Measurements from ENCODE around the gene PVR. TPM values are rescaled to one million over a fixed set of nuclear protein-coding genes. Genes with fewer than 3 reads are reported as not detected.

The PVR gene, protein sequence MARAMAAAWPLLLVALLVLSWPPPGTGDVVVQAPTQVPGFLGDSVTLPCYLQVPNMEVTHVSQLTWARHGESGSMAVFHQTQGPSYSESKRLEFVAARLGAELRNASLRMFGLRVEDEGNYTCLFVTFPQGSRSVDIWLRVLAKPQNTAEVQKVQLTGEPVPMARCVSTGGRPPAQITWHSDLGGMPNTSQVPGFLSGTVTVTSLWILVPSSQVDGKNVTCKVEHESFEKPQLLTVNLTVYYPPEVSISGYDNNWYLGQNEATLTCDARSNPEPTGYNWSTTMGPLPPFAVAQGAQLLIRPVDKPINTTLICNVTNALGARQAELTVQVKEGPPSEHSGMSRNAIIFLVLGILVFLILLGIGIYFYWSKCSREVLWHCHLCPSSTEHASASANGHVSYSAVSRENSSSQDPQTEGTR
- total RNA-seq: 1 to 10 TPM; 1.9 TPM

- Mint-ChIP-seq H3K4me3 (peak within 1 kb of the TSS; percentile 77), H3K9me3 (no peaks in the 10 kb centered on the region), H3K36me3 (ENCODE audit: low read depth) (no peaks in the 10 kb centered on the region), H3K27ac (no peak within 1 kb of the TSS), H3K27me3 (peaks cover 15% of the 10 kb centered on the region), H3K4me1 (no peaks in the 10 kb centered on the region)
- DNase-seq: no peak
- ChIA-PET CTCF (interaction anchor here (0.8 to 1.3 kb wide), 3 partner anchors 11 to 16 kb away, joined by 3 to 4 read pairs (median 3); no protein-coding TSS in a partner anchor), POLR2A (interaction anchor here (0.6 kb wide), 1 partner anchor 1124 kb away, joined by 4 read pairs; no protein-coding TSS in a partner anchor)
Measured at GRCh38 chr19:44643605-44644401, at the start of gene PVR. PVR (plus strand) TSS chr19:44643910; CDS start chr19:44644097, 187 bp downstream.

DNA sequence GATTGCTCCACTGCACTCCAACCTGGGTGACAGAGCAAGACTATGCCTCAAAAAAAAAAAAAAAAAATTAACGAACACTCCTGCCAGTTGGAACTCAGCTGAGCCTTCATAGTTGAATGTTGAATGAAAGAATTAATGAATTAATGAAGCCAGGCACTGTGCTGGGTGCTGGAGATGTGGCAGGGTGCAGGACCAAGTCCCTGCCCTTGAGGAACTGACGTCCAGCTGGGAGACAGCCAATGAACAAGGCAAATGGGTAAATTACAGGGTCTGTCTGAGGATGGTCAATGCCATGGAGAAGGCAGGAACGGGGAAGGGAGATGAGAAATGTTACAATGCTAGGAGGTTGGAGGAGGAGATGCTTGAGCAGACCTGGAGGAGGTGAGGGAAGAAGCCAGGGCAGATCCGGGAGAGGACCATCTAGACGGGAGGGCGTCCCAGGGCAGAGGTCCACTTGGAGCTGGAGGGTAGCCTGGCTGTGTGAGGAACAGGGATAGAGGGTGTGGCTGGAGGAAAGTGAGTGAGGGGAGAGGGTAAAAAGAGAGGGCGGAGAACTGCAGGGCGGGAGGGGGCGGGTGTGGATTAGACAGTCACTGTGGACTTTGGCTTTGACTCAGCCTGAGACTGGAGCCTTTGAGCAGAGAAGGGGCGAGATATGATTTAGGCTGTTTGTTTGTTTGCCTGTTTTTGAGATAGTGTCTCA is 47.1 kb upstream of the PVR start:
- Mint-ChIP-seq H3K36me3 (ENCODE audit: low read depth) (no peaks in the 10 kb centered on the region), H3K27ac (no peak overlapping the region), H3K9me3 (peaks cover 18% of the 10 kb centered on the region), H3K27me3 (peaks cover 3% of the 10 kb centered on the region), H3K4me1 (no peaks in the 10 kb centered on the region), H3K4me3 (no peak overlapping the region)
- ChIA-PET CTCF (no interaction called here), POLR2A (no interaction called here)
- no peak for DNase-seq

GRCh38 chr19:44597131-44597491 is 46.6 kb upstream of the PVR start:
- Mint-ChIP-seq H3K4me1 (no peaks in the 10 kb centered on the region), H3K27me3 (peaks cover 3% of the 10 kb centered on the region), H3K27ac (no peak overlapping the region), H3K4me3 (no peak overlapping the region), H3K36me3 (ENCODE audit: low read depth) (no peaks in the 10 kb centered on the region), H3K9me3 (peaks cover 18% of the 10 kb centered on the region)
- CTCF ChIA-PET: no interaction called here
- DNase-seq: no peak
- POLR2A ChIA-PET: no interaction called here

- Mint-ChIP-seq H3K4me1 (no peaks in the 10 kb centered on the region), H3K27me3 (peaks cover 5% of the 10 kb centered on the region), H3K27ac (no peak overlapping the region), H3K9me3 (peaks cover 18% of the 10 kb centered on the region), H3K4me3 (no peak overlapping the region), H3K36me3 (ENCODE audit: low read depth) (no peaks in the 10 kb centered on the region)
- CTCF ChIA-PET: no interaction called here
- POLR2A ChIA-PET: no interaction called here
- no peak for DNase-seq
Measured at GRCh38 chr19:44598355-44598754, 45.4 kb upstream of the PVR start.

GRCh38 chr19:44598880-44599279 is 44.8 kb upstream of the PVR start:
- Mint-ChIP-seq H3K4me1 (no peaks in the 10 kb centered on the region), H3K36me3 (ENCODE audit: low read depth) (no peaks in the 10 kb centered on the region), H3K27ac (no peak overlapping the region), H3K9me3 (peaks cover 18% of the 10 kb centered on the region), H3K4me3 (no peak overlapping the region), H3K27me3 (peaks cover 5% of the 10 kb centered on the region)
- ChIA-PET POLR2A (no interaction called here), CTCF (no interaction called here)
- DNase-seq: no peak

- H3K4me3 Mint-ChIP-seq: no peak overlapping the region
- peaks cover 18% of the 10 kb centered on the region for H3K9me3 Mint-ChIP-seq
- no peak overlapping the region for H3K27ac Mint-ChIP-seq
- ChIA-PET POLR2A (no interaction called here), CTCF (interaction anchor here (1.3 kb wide), 1 partner anchor 9 kb away, joined by 3 read pairs; no protein-coding TSS in a partner anchor)
- no peaks in the 10 kb centered on the region for H3K4me1 Mint-ChIP-seq
- DNase-seq: no peak
- no peaks in the 10 kb centered on the region for H3K36me3 Mint-ChIP-seq (ENCODE audit: low read depth)
- H3K27me3 Mint-ChIP-seq: peaks cover 5% of the 10 kb centered on the region
Measured at GRCh38 chr19:44600466-44600865, 43.2 kb upstream of the PVR start.

GRCh38 chr19:44602081-44602480 is 41.6 kb upstream of the PVR start:
- DNase-seq: no peak
- no peaks in the 10 kb centered on the region for H3K36me3 Mint-ChIP-seq (ENCODE audit: low read depth)
- no peak overlapping the region for H3K27ac Mint-ChIP-seq
- ChIA-PET CTCF (interaction anchor here (0.6 to 0.7 kb wide), 2 partner anchors 50 to 82 kb away, joined by 3 to 5 read pairs; no protein-coding TSS in a partner anchor), POLR2A (no interaction called here)
- H3K27me3 Mint-ChIP-seq: peaks cover 2% of the 10 kb centered on the region
- peaks cover 3% of the 10 kb centered on the region for H3K4me1 Mint-ChIP-seq
- peaks cover 13% of the 10 kb centered on the region for H3K9me3 Mint-ChIP-seq
- no peak overlapping the region for H3K4me3 Mint-ChIP-seq

DNA sequence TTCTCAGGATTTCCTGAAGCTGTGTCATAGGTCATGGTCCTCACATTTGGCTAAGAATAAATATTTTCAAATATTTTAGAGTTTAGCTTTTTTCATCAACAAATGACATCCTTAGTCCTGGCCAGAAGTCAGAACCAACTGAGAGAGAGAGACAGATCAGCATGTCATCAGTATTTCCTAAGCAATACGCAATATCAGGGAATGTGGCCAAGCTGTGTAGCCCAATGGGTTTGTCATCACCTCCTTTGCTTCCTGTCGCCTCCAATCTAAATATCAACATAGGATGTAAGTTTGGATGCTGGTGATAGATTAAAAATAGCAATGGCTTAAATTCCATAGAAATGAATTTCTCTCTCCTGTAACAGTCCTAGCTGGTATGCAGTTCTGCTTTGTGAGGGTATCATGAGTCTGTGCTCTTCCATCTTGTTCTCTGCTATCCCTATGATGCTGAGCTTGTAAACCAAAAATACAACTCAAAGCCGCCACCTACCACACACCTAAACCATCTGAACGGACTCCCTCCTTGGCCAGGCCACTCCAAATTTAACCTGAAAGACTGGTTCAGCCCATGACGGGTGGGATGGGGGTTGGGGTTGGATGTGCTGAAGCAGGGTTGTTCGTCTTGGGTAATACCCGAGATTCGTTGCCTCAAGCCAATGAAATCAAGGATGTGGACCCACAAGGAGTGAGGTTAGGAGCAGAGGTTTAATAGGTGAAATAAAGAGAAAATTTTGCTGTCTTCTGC is 40.3 kb upstream of the PVR start:
- H3K4me3 Mint-ChIP-seq: no peak overlapping the region
- no peak overlapping the region for H3K27ac Mint-ChIP-seq
- no peaks in the 10 kb centered on the region for H3K36me3 Mint-ChIP-seq (ENCODE audit: low read depth)
- DNase-seq: no peak
- ChIA-PET POLR2A (no interaction called here), CTCF (interaction anchor here (0.7 kb wide), 1 partner anchor 627 kb away, joined by 5 read pairs; no protein-coding TSS in a partner anchor)
- peaks cover 11% of the 10 kb centered on the region for H3K9me3 Mint-ChIP-seq
- peaks cover 2% of the 10 kb centered on the region for H3K27me3 Mint-ChIP-seq
- H3K4me1 Mint-ChIP-seq: peaks cover 13% of the 10 kb centered on the region

DNA sequence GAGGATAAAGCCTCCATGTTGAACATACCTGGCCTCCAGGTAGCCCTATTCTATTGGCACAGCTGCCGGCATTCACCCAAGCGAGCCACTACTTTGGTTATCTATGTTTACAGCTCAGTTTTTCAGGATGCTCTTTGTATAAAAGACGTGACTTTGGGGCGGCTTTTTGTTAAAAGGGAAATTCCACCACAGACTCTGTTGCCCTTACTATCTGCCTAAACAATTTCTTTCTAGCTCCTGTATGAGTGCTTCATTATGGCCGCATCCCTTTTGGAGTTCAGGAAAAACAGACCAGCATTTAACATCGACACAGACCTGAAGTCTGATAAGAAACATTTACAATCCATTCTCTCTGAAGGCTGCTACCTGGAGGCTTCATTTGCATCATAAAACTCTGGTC is 39.5 kb upstream of the PVR start:
- Mint-ChIP-seq H3K4me3 (no peak overlapping the region), H3K4me1 (peaks cover 13% of the 10 kb centered on the region), H3K27ac (no peak overlapping the region), H3K27me3 (peaks cover 2% of the 10 kb centered on the region), H3K36me3 (ENCODE audit: low read depth) (no peaks in the 10 kb centered on the region), H3K9me3 (peaks cover 7% of the 10 kb centered on the region)
- ChIA-PET CTCF (interaction anchor here (0.5 to 0.7 kb wide), 2 partner anchors 22 to 628 kb away, joined by 4 to 5 read pairs; no protein-coding TSS in a partner anchor), POLR2A (no interaction called here)
- no peak for DNase-seq

DNA sequence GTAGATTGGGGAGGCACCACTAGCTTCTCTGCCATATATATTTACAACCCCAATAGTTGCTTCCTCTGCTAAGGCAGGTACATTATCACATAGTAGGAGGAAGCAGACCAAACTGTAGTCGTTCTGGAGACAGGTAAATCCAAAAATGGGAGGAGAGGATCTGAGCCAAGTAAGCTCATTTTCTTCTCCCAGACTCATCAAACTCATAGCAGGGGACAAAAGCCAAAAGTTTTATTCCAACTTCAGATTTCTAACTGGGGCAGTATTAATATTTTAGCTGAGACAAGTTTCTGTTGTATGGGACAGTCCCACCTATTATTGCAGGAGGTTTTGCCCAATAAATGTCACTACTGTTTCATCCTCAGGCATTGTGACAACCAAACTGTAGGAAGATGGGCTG is 38.2 kb upstream of the PVR start:
- no peak overlapping the region for H3K4me3 Mint-ChIP-seq
- H3K4me1 Mint-ChIP-seq: peaks cover 13% of the 10 kb centered on the region
- peaks cover 3% of the 10 kb centered on the region for H3K9me3 Mint-ChIP-seq
- H3K36me3 Mint-ChIP-seq (ENCODE audit: low read depth): no peaks in the 10 kb centered on the region
- peaks cover 2% of the 10 kb centered on the region for H3K27me3 Mint-ChIP-seq
- DNase-seq: no peak
- ChIA-PET CTCF (no interaction called here), POLR2A (no interaction called here)
- H3K27ac Mint-ChIP-seq: no peak overlapping the region

DNA sequence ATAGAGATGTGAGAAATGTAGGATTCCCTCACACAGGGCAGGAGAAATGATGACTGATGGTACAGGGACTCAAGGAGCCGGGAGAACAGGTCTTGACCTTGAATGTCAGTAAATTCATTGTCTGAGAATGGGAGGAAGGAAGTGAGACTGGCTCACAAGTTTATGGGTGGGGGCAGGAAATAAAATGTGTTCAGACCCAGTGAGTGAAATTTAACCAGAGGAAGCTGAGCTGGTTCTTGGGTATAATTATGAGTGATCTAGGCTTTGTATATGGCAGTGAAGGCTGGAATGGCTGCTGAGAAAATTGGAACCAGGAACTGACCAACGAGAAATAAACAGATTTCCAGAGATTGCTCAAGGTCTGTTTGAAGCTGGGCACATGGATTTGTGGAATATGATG is 36.7 kb upstream of the PVR start:
- CTCF ChIA-PET: interaction anchor here (0.6 kb wide), 1 partner anchor 168 kb away, joined by 3 read pairs; no protein-coding TSS in a partner anchor
- no peak for DNase-seq
- no peaks in the 10 kb centered on the region for H3K36me3 Mint-ChIP-seq (ENCODE audit: low read depth)

GRCh38 chr19:44607917-44608316 is 35.8 kb upstream of the PVR start:
- Mint-ChIP-seq H3K27me3 (peaks cover 1% of the 10 kb centered on the region), H3K36me3 (ENCODE audit: low read depth) (no peaks in the 10 kb centered on the region), H3K4me1 (peaks cover 13% of the 10 kb centered on the region), H3K27ac (no peak overlapping the region), H3K4me3 (no peak overlapping the region), H3K9me3 (peaks cover 3% of the 10 kb centered on the region)
- ChIA-PET CTCF (no interaction called here), POLR2A (no interaction called here)
- no peak for DNase-seq

More for the DNA sequence above, 36.7 kb upstream of the PVR start:
- Mint-ChIP-seq H3K9me3 (peaks cover 3% of the 10 kb centered on the region), H3K27me3 (peaks cover 2% of the 10 kb centered on the region), H3K4me3 (no peak overlapping the region), H3K27ac (no peak overlapping the region), H3K4me1 (peaks cover 13% of the 10 kb centered on the region)
- POLR2A ChIA-PET: no interaction called here
